Measurements from ENCODE around the gene SEC14L6.

The SEC14L6 gene

DNA sequence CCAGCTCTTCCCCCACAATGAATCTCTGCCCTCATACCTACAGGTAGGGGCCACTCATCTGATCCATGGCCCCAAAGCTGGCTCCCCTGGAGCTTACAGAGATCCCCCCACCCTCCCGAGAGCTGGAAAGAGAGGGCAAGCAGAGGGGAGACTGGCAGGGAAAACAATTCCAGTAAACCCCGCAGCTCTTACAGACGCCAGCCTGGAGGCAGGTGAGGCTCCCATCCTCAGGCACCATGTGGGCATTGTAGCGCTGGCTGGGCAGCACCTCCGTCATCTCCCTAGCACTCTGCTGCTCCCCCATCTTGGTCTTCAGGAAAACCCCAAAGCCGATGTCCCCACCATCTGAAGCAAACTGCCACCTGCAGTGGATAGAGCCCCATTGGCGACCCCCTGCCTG lies 55.2 kb downstream of the SEC14L6 start:
- no peak for DNase-seq

DNA sequence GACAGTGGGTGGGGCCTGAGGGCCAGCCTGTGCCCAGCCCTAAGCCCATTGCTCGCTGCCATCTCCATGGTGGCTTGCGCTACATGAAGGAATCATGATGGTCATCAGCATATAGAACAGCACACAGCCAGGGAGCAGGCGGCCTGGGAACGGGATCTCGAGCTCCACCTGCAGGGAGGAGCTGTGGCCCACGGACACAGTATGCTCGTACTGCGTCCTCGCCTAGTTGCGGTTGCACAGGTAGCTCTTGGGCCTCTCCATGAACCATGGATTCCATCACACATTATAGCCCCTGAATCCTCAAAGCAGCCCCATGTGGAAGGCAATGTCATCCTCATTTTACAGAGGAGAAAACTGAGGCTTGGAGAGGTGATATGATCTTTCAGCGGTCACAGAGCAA lies 56.1 kb downstream of the SEC14L6 start:
- DNase-seq = no peak

DNA sequence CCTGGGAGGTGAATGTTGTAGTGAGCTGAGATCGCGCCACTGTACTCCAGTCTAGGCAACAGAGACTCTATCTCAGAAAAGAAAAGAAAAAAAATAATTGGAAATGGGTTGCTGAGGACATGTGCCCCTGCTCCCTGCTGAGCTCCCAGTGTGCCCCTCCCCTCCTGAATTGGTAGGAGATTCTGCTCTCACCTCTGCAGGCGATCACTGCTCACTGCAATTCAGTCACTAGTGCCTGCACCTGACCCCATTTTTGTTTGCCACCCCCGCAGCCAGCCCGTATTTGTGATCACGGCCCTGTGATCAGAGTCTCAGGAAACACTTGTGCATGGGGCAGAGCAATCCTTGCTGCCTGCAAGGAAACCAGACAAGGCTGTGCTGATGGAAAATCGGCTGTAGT lies 58.4 kb downstream of the SEC14L6 start:
- DNase-seq = no peak

DNA sequence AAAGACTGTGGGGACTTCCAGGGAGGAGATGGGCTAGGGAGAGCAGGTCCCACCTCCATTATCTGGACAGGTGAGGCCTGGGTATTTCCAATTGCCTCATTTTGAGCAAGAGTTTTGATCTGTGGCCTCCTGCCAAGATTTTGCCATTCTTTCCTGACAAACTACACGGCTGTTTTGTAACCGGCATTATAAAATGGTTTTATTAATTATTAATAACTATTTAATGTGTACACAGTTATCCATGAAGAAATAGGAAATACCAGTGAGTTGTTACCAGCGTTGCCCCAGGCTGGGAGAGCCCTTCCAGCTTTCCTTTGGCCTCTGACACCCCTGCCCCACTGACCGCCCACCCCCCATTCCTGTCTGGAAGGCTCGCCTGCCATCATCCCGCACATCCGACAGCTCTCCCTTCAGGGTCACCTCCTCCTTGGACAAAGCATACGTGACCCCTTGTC lies 59.9 kb downstream of the SEC14L6 start:
- DNase-seq = no peak

DNA sequence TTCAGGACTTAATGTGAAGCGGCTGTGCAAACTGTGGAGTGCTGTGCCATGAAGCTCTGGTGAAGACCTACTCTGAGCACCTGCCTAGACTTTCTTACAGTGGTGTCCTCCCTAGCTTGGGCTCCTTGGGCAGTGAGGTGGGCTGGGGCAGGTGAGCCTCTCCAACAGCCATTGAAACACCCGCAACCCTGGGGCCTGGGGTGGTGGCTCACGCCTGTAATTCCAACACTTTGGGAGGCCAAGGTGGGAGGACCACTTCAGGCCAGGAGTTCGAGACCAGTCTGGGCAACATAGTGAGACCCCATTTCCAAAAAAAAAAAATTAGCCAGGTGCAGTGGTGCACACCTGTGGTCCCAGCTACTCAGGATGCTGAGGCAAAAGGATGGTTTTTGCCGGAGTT lies 60.4 kb downstream of the SEC14L6 start:
- DNase-seq = no peak

DNA sequence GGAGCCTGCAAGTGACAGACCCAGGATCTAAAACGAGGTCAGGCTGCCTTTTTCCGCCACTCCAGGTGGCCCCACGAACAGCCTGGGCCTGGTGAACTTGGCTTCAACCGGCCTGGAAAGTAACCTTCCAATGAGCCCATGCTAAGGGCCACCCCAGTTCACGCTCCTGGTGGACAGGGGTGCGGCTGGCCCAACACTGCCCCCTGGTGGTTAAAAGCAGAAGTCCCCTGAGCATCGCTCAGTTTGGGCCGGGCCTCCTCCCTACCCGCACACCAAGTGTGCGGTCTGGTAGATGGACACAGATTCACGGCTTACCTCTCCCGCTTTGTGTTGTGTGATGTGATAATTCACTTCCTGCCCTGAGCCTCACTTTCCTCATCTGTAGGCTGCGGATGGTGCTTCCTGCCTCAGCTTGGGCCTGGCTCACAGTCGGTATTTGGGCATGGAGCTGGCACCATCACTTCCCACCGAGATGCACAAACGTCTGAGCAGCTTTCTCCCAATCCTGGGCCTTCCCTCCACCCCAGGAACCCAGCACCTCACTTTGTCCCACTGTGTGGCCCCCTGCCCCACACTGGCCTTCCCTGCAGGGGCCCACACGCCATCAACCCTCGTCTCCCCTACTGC lies 61.1 kb downstream of the SEC14L6 start:
- peak; percentile 40 to 83 (median 68) for DNase-seq

DNA sequence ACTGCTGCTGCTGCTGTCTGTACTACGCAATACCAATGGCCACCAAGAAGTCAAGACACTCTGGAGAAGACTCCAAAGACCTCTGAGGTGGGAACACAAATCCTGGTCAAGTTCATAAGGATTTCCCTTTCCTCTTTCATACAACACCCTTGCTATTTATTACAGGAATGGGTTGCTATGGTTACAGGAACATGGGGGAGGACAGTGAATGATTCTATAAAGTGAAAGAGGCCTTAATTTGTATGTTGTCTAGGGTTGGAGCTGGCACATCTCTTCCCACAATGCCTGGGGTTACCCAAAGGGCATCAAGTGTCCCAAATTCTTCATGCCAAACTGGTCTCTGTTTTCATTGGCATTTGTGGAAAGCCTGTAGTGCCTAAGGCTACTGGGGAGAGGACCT lies 63.4 kb downstream of the SEC14L6 start:
- DNase-seq = no peak

DNA sequence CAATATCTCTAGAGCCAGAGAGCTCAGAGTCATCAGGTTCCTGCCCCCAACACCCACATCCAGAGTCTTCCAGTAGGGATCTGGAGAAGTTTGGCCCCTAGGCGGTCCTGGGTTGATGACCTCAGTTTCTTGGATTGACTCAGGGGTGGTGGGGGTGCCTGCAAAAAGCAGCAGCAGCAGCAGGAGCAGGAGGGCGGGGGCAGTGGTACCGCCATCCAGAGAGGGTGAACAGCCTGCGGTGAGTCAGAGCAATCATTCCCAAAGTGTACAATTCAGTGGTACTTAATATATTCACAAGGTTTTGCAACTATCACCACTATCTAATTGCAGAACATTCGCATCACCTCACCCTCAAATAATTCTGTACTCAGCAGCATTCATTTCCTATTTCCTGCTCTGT lies 64.8 kb downstream of the SEC14L6 start:
- DNase-seq = no peak

DNA sequence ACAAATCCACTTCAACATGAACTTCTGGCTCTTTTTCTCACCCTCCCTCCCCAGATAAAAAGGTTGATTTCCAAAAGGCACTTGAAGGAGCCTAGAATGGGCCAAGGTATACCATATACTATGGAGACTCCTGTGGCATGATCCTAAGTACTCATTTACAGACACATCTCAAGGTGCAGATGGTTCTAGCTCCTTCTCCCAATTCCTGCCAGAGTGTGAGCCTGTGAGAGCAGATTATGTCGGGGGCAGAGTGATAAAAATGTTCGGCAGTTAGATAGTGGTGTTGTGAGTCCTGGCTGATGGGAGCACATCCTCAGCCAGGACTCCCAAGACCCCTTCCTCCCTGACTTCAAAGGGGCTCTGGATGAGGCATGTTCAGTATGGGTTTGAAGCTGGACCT lies 66.6 kb downstream of the SEC14L6 start:
- DNase-seq = no peak

DNA sequence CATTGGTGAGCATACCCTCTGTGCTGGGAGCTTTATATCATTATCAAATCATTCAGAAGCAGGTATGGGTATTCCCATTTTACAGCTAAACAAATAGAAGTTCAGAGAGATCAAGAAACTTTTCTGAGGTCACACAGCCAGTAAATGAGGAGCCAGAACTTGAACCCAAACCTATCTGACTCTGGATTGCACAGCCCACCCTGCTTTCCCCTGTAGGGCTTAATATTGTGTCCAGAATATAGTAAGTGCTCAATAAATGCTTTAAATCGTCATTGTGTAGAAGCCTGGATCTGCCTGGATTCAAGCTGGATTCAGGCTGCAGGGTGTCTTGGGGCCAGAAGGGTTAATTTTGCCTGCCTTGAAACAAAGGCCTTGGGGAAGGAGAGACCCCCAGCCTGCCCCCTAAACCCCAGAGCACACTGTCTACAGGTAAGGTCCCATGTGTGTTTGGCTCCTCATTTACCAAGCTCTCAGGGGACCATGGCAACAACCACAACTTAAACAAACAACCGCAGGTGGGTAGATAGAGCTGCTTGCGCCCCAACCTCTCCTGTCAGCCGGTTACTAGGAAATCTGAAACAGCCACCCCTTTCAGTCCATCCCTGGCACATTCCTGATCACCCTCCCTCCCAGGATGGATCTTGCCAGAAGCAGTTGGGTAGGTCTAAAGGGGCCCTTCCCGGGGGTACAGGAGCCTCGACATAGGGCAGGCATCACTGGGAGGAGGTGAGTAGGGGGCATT lies 71.7 kb downstream of the SEC14L6 start:
- DNase-seq = peak in 2 of 6 experiments; percentile 4 to 8

DNA sequence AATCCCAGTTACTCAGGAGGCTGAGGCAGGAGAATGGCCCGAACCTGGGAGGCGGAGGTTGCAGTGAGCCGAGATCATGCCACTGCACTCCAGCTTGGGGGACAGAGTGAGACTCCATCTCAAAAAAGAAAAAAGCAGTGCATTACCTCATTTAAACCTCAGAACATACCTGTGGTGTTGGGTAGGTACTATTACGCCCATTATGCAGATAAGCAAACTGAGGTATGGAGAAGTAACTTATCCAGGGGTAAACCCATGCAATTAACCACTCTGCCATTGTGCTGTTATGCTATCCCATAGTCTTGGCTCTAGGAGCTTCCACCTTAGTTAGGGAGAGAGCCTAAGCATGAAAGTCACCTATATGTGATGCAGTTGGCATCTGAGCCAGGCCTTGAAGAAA lies 72.4 kb downstream of the SEC14L6 start:
- no peak for DNase-seq

DNA sequence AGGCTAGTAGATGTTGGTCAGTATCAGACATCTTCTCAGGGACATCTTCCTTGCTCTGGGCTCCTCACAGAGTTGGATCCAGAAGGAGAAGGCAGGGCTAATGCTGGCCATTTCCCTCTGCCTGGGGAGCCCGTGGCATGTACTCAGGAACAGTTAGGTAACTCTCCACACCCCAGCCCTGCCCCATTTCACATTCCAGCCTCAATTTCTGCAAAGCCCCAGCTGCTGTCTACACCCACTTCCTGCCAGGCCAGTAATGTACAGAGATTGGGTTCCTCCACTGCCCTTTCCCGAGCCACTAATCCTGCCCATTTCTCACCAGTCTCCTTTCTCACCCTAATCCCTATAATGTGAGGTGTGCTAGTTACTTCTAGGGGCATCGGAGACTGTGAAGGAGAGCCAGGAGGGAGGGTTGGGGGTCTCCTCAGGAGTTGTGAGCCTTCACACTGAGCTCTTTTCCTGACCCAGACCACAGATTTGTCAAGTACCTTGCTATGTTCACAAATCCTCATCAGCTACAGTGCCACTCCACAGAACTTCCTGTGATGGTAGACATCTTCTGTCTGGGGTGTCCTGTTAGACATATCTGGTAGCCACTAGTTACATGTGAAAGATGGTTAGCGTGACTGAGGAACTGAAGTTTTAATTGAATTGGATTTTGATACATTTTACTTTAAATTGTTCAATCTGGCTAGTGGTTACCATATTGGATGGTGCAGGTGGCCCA lies 73.4 kb downstream of the SEC14L6 start:
- DNase-seq = no peak
